GM12864 (cell line): ENCODE results near the gene IL11RA.

Experiments
- DNase-seq: peaks from one replicate; pipeline ENCODE4 v3.0.0-alpha.2; 2011; ENCODE audit warnings: low read depth
- H3K4me3 ChIP-seq: 2 replicates; pipeline ENCODE4 v1.5.1; 2011; ENCODE audit warnings: mild to moderate bottlenecking, low read depth, low read length, control low read depth
- TF ChIP-seq, protein P1 (sequence below): IDR thresholded peaks from 2 replicates; pipeline ENCODE4 v1.5.1; 2011; ENCODE audit warnings: low read depth, mild to moderate bottlenecking, moderate library complexity, low read length, control low read depth, inconsistent platforms; ENCODE audit errors: missing control alignments

IL11RA gene

DNA sequence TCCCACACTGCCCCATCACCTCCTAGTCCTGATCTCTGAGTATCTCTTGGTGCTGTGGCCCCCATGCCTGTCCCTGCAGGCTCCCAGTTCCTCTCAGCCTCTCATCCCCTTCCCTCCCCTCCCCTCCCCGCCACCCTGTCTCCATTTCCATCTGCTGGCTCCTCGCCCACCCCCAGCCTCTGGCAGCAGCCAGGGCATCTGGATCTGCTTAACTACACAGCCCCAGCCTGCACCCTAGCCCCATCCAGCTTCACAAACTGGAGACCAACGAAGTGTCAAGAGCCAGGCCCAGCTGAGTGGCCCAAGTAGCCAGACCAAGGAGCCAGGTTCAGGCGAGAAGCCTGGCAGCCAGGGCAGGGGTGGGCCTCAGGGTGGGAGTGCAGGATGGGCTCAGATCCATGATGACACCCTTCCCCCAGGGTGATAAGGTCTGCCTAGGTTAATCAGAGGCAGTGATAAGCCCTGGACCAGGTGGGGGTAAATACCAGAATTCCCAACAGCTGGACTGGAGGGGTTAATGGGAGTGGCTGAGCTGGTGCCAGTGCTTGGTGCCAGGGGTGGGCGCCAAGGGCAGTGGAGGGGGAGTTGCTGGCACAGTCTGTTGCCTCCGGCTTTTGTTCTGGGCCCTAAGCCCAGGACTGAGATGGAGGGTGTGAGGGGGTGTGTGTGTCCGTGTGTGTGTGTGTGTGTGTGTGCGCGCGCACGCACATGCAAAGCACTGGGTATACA lies 2.5 kb downstream of the IL11RA start:
- no peak for DNase-seq
- H3K4me3 ChIP-seq: no peak overlapping the region
- TF ChIP-seq, protein P1, sequence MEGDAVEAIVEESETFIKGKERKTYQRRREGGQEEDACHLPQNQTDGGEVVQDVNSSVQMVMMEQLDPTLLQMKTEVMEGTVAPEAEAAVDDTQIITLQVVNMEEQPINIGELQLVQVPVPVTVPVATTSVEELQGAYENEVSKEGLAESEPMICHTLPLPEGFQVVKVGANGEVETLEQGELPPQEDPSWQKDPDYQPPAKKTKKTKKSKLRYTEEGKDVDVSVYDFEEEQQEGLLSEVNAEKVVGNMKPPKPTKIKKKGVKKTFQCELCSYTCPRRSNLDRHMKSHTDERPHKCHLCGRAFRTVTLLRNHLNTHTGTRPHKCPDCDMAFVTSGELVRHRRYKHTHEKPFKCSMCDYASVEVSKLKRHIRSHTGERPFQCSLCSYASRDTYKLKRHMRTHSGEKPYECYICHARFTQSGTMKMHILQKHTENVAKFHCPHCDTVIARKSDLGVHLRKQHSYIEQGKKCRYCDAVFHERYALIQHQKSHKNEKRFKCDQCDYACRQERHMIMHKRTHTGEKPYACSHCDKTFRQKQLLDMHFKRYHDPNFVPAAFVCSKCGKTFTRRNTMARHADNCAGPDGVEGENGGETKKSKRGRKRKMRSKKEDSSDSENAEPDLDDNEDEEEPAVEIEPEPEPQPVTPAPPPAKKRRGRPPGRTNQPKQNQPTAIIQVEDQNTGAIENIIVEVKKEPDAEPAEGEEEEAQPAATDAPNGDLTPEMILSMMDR: no peak

DNA sequence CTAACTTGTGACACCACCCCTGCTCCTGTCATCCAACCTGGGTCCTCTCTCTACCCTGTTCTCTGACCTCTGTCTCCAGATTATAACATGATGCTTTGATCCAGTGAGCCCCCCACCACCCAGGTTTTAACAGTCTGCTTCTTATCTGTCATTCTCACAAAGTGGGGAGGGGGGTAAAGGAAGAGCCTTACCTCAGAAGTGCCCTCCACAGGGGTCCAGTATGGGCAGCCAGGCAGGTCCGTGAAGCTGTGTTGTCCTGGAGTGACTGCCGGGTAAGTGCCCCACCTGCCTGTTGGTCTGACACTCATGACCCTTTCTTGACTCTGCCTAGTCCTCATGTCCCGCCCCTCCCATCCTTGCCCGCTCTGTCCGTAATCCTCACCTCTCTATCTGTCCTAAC lies 3.4 kb downstream of the IL11RA start:
- TF ChIP-seq, protein P1: no peak
- no peak overlapping the region for H3K4me3 ChIP-seq
- DNase-seq: no peak

DNA sequence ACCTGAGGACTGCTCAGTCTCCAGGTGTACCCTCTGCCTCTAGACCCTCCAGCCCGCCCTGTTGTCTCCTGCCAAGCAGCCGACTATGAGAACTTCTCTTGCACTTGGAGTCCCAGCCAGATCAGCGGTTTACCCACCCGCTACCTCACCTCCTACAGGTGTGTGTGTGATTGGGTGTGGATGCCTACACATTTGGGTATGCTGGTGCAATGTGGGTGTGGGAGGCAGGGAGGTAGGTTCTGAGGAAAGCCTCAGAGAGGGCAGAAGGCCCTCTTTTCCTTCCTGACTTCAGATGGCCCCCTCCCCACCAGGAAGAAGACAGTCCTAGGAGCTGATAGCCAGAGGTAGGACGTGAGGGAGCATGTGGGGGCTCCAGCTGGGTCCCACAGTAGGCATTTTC lies 5.0 kb downstream of the IL11RA start:
- H3K4me3 ChIP-seq: no peak overlapping the region
- TF ChIP-seq, protein P1: no peak
- DNase-seq: no peak

DNA sequence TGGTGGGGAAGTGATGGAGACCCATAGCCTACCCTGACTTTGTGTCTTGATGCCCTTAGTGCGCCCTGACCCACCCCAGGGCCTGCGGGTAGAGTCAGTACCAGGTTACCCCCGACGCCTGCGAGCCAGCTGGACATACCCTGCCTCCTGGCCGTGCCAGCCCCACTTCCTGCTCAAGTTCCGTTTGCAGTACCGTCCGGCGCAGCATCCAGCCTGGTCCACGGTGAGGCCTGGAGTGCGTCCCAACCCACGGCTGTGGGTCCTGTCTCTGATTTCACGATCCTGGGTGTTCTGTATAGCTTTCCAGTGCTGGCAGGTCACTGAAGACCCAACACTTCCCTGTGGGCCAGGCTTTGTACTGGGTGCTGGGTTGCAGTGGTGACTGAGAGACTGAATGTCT lies 6.5 kb downstream of the IL11RA start:
- DNase-seq: no peak
- TF ChIP-seq, protein P1: no peak
- H3K4me3 ChIP-seq: no peak overlapping the region

DNA sequence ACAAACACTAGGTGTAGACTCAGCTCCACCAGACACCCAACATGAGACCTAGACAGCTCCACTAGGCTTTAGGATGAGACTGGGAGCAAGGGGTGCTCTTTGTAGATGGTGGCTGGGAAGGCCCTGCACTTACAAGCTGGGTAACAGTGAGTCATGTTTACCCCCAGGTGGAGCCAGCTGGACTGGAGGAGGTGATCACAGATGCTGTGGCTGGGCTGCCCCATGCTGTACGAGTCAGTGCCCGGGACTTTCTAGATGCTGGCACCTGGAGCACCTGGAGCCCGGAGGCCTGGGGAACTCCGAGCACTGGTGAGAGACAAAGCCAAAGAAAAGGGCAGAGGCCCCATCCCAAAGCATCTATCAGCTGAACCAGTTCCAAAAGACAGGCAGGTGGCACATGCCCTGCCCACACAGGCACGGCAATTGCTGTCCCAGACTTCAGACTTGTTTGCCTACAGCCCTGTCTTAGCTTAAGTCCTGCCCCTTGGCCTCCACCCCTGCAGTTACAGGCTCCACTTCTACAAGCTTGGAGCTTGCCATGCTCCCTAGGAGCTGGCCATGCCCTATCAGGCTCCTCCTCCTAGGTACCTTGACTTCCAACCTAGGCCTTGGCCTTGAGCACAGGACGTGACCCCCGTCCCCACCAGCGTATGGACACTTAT lies 7.7 kb downstream of the IL11RA start:
- TF ChIP-seq, protein P1: no peak
- no peak overlapping the region for H3K4me3 ChIP-seq
- no peak for DNase-seq

DNA sequence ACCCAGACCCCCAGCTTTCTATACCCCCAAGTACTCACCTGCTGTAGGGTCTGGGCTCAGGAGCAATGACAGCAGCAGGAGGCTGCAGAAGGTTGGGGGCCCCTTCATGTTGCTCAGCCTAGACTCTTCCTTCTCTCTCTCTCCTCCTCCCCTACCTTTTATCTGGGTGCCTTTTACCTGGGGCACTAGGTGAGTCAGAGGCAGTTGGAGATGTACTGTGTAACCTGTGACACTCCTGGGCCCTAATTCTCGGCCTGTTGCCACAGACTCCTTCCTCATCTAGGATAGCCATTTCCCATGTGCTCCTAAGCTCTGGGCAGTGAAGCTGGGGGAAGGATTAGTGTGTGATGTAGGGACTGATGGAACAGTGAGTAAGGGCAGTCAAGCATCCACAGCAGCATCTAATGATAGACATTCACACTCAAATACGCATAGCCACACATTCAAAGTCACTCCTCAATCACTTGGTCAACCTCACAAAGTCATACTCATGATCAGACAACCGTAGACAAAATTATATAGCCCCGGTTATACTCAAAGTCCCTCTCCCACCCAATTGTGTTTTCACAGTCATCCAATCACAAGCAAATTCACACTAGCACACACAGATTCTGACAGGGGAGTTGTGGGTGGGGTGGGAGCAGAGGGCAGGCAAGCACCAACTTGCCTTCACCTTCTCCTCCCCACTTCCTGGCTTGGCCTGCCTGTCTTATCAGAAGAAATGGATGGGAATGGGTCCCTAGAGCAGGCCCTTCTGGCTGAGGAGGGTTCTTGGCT lies 10.7 kb downstream of the IL11RA start, which contains the start of gene CCL27:
Gene CCL27 (minus strand): TSS at position 132 of the 777 bp plus-strand sequence. CDS start 24 bp downstream, at position 108.
- DNase-seq: no peak
- TF ChIP-seq, protein P1: no peak
- no peak within 1 kb of the TSS for H3K4me3 ChIP-seq
